ENCODE results near the gene LARGE1. TPM values are rescaled to one million over a fixed set of nuclear protein-coding genes. Genes with fewer than 3 reads are reported as not detected.

Gene LARGE1
- total RNA-seq, 2 experiments from 2014 or later, result 0.18 to 0.58 TPM

- no peaks in the 10 kb centered on the region for H3K27me3 Mint-ChIP-seq (ENCODE audit: low read depth)
- H3K27ac Mint-ChIP-seq, result no peak overlapping the region
- ChIA-PET CTCF (no interaction called here), POLR2A (no interaction called here)
- ATAC-seq (no peak), DNase-seq (no peak)
- H3K4me3 Mint-ChIP-seq, result no peak overlapping the region
- H3K9me3 Mint-ChIP-seq (ENCODE audit: insufficient read depth), result peaks cover 17% of the 10 kb centered on the region
- no peaks in the 10 kb centered on the region for H3K36me3 Mint-ChIP-seq (ENCODE audit: low read depth)
- peaks cover 14% of the 10 kb centered on the region for H3K4me1 Mint-ChIP-seq (ENCODE audit: low read depth)
These were observed 355.6 kb downstream of the LARGE1 start for GRCh38 chr22:33564683-33565082.

GRCh38 chr22:33563220-33563964 is 356.9 kb downstream of the LARGE1 start:
- ChIA-PET CTCF (no interaction called here), POLR2A (no interaction called here)
- H3K9me3 Mint-ChIP-seq (ENCODE audit: insufficient read depth), result peaks cover 17% of the 10 kb centered on the region
- H3K27me3 Mint-ChIP-seq (ENCODE audit: low read depth), result no peaks in the 10 kb centered on the region
- H3K4me1 Mint-ChIP-seq (ENCODE audit: low read depth), result peaks cover 8% of the 10 kb centered on the region
- ATAC-seq, result no peak
- DNase-seq, result no peak
- no peak overlapping the region for H3K4me3 Mint-ChIP-seq
- H3K36me3 Mint-ChIP-seq (ENCODE audit: low read depth), result no peaks in the 10 kb centered on the region
- no peak overlapping the region for H3K27ac Mint-ChIP-seq

- Mint-ChIP-seq H3K27ac (no peak overlapping the region), H3K9me3 (ENCODE audit: insufficient read depth) (peaks cover 21% of the 10 kb centered on the region), H3K36me3 (ENCODE audit: low read depth) (no peaks in the 10 kb centered on the region), H3K4me3 (no peak overlapping the region), H3K4me1 (ENCODE audit: low read depth) (peaks cover under 1% of the 10 kb centered on the region), H3K27me3 (ENCODE audit: low read depth) (no peaks in the 10 kb centered on the region)
- ATAC-seq, result no peak
- ChIA-PET CTCF (no interaction called here), POLR2A (no interaction called here)
- no peak for DNase-seq
These were observed 357.8 kb downstream of the LARGE1 start for GRCh38 chr22:33562501-33562900.

- H3K27me3 Mint-ChIP-seq (ENCODE audit: low read depth), result no peaks in the 10 kb centered on the region
- H3K9me3 Mint-ChIP-seq (ENCODE audit: insufficient read depth), result peaks cover 21% of the 10 kb centered on the region
- CTCF ChIA-PET, result interaction anchor here (1.2 kb wide), 1 partner anchor 42 kb away, joined by 3 read pairs; no protein-coding TSS in a partner anchor
- no peak overlapping the region for H3K4me3 Mint-ChIP-seq
- no peak for ATAC-seq
- no peaks in the 10 kb centered on the region for H3K4me1 Mint-ChIP-seq (ENCODE audit: low read depth)
- POLR2A ChIA-PET, result no interaction called here
- H3K36me3 Mint-ChIP-seq (ENCODE audit: low read depth), result no peaks in the 10 kb centered on the region
- H3K27ac Mint-ChIP-seq, result no peak overlapping the region
- DNase-seq, result no peak
These were observed 359.0 kb downstream of the LARGE1 start for GRCh38 chr22:33561149-33561807.

GRCh38 chr22:33557836-33558235 is 362.4 kb downstream of the LARGE1 start:
- Mint-ChIP-seq H3K36me3 (ENCODE audit: low read depth) (no peaks in the 10 kb centered on the region), H3K4me1 (ENCODE audit: low read depth) (peaks cover 2% of the 10 kb centered on the region), H3K27ac (no peak overlapping the region), H3K27me3 (ENCODE audit: low read depth) (no peaks in the 10 kb centered on the region), H3K9me3 (ENCODE audit: insufficient read depth) (peaks cover 16% of the 10 kb centered on the region), H3K4me3 (no peak overlapping the region)
- no peak for DNase-seq
- ATAC-seq, result no peak
- ChIA-PET POLR2A (no interaction called here), CTCF (no interaction called here)

GRCh38 chr22:33555814-33556522 is 364.3 kb downstream of the LARGE1 start:
- ChIA-PET CTCF (no interaction called here), POLR2A (no interaction called here)
- no peak for ATAC-seq

GRCh38 chr22:33553493-33553892 is 366.8 kb downstream of the LARGE1 start:
- H3K9me3 Mint-ChIP-seq (ENCODE audit: insufficient read depth), result peaks cover 4% of the 10 kb centered on the region
- H3K4me1 Mint-ChIP-seq (ENCODE audit: low read depth), result peaks cover 2% of the 10 kb centered on the region
- ChIA-PET CTCF (no interaction called here), POLR2A (no interaction called here)
- ATAC-seq, result no peak
- no peaks in the 10 kb centered on the region for H3K27me3 Mint-ChIP-seq (ENCODE audit: low read depth)
- H3K36me3 Mint-ChIP-seq (ENCODE audit: low read depth), result no peaks in the 10 kb centered on the region
- H3K4me3 Mint-ChIP-seq, result no peak overlapping the region
- no peak overlapping the region for H3K27ac Mint-ChIP-seq
- DNase-seq, result no peak

More at GRCh38 chr22:33555814-33556522, 364.3 kb downstream of the LARGE1 start:
- no peak for DNase-seq
- H3K27me3 Mint-ChIP-seq (ENCODE audit: low read depth), result no peaks in the 10 kb centered on the region
- H3K4me1 Mint-ChIP-seq (ENCODE audit: low read depth), result peaks cover 2% of the 10 kb centered on the region
- H3K27ac Mint-ChIP-seq, result no peak overlapping the region
- H3K4me3 Mint-ChIP-seq, result no peak overlapping the region
- peaks cover 7% of the 10 kb centered on the region for H3K9me3 Mint-ChIP-seq (ENCODE audit: insufficient read depth)
- no peaks in the 10 kb centered on the region for H3K36me3 Mint-ChIP-seq (ENCODE audit: low read depth)

- ATAC-seq, result no peak
- POLR2A ChIA-PET, result no interaction called here
These were observed 375.6 kb downstream of the LARGE1 start for GRCh38 chr22:33544707-33545106.

GRCh38 chr22:33542722-33543121 is 377.6 kb downstream of the LARGE1 start:
- POLR2A ChIA-PET, result no interaction called here
- H3K4me1 Mint-ChIP-seq (ENCODE audit: low read depth), result no peaks in the 10 kb centered on the region
- no peak for ATAC-seq
- H3K36me3 Mint-ChIP-seq (ENCODE audit: low read depth), result no peaks in the 10 kb centered on the region
- H3K27ac Mint-ChIP-seq, result no peak overlapping the region
- no peaks in the 10 kb centered on the region for H3K27me3 Mint-ChIP-seq (ENCODE audit: low read depth)
- peaks cover 8% of the 10 kb centered on the region for H3K9me3 Mint-ChIP-seq (ENCODE audit: insufficient read depth)
- DNase-seq, result no peak
- CTCF ChIA-PET, result no interaction called here
- no peak overlapping the region for H3K4me3 Mint-ChIP-seq

More at GRCh38 chr22:33544707-33545106, 375.6 kb downstream of the LARGE1 start:
- CTCF ChIA-PET, result no interaction called here
- no peak overlapping the region for H3K4me3 Mint-ChIP-seq
- H3K36me3 Mint-ChIP-seq (ENCODE audit: low read depth), result no peaks in the 10 kb centered on the region
- H3K9me3 Mint-ChIP-seq (ENCODE audit: insufficient read depth), result peaks cover 8% of the 10 kb centered on the region
- no peaks in the 10 kb centered on the region for H3K27me3 Mint-ChIP-seq (ENCODE audit: low read depth)
- no peak for DNase-seq
- H3K27ac Mint-ChIP-seq, result no peak overlapping the region
- H3K4me1 Mint-ChIP-seq (ENCODE audit: low read depth), result no peaks in the 10 kb centered on the region

- no peaks in the 10 kb centered on the region for H3K36me3 Mint-ChIP-seq (ENCODE audit: low read depth)
- ATAC-seq (no peak), DNase-seq (no peak)
- H3K4me3 Mint-ChIP-seq, result no peak overlapping the region
- no peak overlapping the region for H3K27ac Mint-ChIP-seq
- ChIA-PET POLR2A (no interaction called here), CTCF (no interaction called here)
- peaks cover 8% of the 10 kb centered on the region for H3K9me3 Mint-ChIP-seq (ENCODE audit: insufficient read depth)
- no peaks in the 10 kb centered on the region for H3K4me1 Mint-ChIP-seq (ENCODE audit: low read depth)
- no peaks in the 10 kb centered on the region for H3K27me3 Mint-ChIP-seq (ENCODE audit: low read depth)
These were observed 378.1 kb downstream of the LARGE1 start for GRCh38 chr22:33542153-33542552.

GRCh38 chr22:33539902-33540751 is 380.1 kb downstream of the LARGE1 start:
- no peak overlapping the region for H3K4me3 Mint-ChIP-seq
- no peak for ATAC-seq
- no peaks in the 10 kb centered on the region for H3K36me3 Mint-ChIP-seq (ENCODE audit: low read depth)
- H3K27me3 Mint-ChIP-seq (ENCODE audit: low read depth), result no peaks in the 10 kb centered on the region
- ChIA-PET CTCF (no interaction called here), POLR2A (no interaction called here)
- H3K4me1 Mint-ChIP-seq (ENCODE audit: low read depth), result no peaks in the 10 kb centered on the region
- peaks cover 4% of the 10 kb centered on the region for H3K9me3 Mint-ChIP-seq (ENCODE audit: insufficient read depth)
- no peak overlapping the region for H3K27ac Mint-ChIP-seq
- DNase-seq, result no peak
